Measurements from ENCODE around the gene KLHL5. TPM values are rescaled to one million over a fixed set of nuclear protein-coding genes. Genes with fewer than 3 reads are reported as not detected.
"Not testable (repeated sequence)": the region's sequence is repeated elsewhere in the genome, so short reads cannot be mapped to it uniquely, and the experiment has no call there.

KLHL5 gene, protein sequence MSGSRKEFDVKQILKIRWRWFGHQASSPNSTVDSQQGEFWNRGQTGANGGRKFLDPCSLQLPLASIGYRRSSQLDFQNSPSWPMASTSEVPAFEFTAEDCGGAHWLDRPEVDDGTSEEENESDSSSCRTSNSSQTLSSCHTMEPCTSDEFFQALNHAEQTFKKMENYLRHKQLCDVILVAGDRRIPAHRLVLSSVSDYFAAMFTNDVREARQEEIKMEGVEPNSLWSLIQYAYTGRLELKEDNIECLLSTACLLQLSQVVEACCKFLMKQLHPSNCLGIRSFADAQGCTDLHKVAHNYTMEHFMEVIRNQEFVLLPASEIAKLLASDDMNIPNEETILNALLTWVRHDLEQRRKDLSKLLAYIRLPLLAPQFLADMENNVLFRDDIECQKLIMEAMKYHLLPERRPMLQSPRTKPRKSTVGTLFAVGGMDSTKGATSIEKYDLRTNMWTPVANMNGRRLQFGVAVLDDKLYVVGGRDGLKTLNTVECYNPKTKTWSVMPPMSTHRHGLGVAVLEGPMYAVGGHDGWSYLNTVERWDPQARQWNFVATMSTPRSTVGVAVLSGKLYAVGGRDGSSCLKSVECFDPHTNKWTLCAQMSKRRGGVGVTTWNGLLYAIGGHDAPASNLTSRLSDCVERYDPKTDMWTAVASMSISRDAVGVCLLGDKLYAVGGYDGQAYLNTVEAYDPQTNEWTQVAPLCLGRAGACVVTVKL
- polyA plus RNA-seq (ENCODE audit: insufficient read length in 4 of 4) = 10 to 100 TPM; 38.8 to 45.4 (median 42.5) TPM

- no peak for DNase-seq (ENCODE audit: low read depth in 4 of 4, low spot score in 2 of 4)
Observed at GRCh38 chr4:39062094-39062769, at the start of gene KLHL5. Gene KLHL5 (plus strand): TSS chr4:39062232. CDS start chr4:39062653, 421 bp downstream.

DNA sequence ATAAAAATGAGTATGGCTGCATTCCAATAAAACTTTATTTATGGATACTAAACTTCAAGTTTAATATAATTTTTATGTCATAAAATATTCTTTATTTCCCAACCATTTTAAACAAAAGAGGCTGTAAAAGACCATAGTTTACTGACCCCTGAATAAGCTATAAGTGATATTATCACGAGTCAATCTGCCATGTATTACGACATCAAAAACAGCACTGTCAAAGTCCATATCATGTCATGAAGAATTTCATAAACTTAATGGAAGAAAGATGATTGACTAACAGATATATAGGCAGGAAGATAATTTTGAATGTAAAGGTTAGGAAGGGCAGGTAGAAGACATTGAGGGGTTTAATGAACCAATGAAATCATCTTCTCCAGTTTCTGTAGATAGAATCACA is 48.0 kb upstream of the KLHL5 start:
- DNase-seq (ENCODE audit: low read depth in 4 of 4, low spot score in 2 of 4) = no peak

GRCh38 chr4:39020130-39020529 is 41.9 kb upstream of the KLHL5 start:
- no peak for DNase-seq (ENCODE audit: low read depth in 4 of 4, low spot score in 2 of 4)

GRCh38 chr4:39021631-39022030 is 40.4 kb upstream of the KLHL5 start:
- DNase-seq (ENCODE audit: low read depth in 4 of 4, low spot score in 2 of 4) = no peak

- DNase-seq (ENCODE audit: low read depth in 4 of 4, low spot score in 2 of 4) = no peak
Observed at GRCh38 chr4:39022241-39022640, 39.8 kb upstream of the KLHL5 start.

- no peak for DNase-seq (ENCODE audit: low read depth in 4 of 4, low spot score in 2 of 4)
Observed at GRCh38 chr4:39023059-39023458, 39.0 kb upstream of the KLHL5 start.

GRCh38 chr4:39024311-39024865 is 37.6 kb upstream of the KLHL5 start:
- DNase-seq (ENCODE audit: low read depth in 4 of 4, low spot score in 2 of 4) = no peak

- no peak for DNase-seq (ENCODE audit: low read depth in 4 of 4, low spot score in 2 of 4)
Observed at GRCh38 chr4:39025552-39026085, 36.4 kb upstream of the KLHL5 start.

GRCh38 chr4:39026096-39026495 is 35.9 kb upstream of the KLHL5 start:
- no peak for DNase-seq (ENCODE audit: low read depth in 4 of 4, low spot score in 2 of 4)

DNA sequence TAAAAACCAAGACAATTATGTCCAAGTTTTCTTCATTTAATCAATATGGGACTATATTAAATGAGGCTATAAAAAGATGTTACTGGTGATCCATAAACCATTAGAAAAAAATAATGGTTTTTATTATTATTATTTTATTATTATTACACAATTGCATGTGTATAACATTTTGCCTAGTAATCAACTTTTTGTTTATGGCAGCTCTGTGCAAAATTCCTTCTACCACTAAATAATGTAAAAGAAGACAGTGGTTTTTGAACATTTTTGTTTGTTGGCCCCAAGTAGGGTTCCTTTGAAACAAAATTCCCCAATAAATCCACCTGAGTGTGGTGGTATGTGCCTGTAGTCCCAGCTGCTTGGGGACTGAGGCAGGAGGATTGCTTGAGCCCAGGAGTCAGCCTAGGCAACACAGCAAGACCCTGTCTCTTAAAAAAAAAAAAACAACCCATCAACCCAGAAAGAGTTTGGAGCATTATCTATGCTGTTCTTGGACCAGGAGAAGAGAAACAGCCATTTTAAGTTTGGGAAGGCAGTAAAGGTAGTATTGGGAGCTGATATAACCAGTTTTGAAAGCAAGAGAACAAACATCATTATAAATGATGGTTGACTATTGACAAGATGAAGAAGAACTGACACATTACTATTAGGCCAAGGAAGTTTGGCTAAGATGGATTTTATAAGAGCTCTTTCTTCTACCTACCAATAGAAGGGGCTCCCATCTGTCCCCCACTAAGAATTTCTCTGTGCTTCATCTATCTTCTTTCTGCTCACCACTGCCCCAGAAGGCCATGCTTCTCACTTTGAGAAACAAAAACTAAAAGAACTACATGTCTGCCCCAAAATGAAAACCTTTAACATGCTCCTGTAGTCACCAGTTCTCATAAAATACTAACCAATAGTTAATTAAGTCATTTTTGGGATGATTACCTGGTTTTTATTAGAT is 32.0 kb upstream of the KLHL5 start:
- DNase-seq (ENCODE audit: low read depth in 4 of 4, low spot score in 2 of 4) = no peak

DNA sequence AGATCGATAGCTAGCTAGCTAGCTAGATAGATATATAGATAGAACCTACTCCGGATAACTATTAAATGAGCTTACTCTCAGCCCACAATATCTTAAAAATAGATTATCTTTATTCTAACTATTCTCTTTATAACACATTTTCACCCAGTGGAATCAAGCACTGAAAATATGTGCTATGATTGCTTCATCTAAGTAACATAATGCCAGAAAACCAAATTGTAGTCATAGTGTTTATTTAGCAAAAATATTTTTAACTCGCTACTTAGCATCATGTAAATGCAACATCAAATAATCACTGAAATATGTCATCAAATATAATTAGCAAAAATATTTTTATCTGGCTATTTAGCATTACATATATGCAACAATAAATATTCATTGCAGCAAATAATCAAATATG is 31.3 kb upstream of the KLHL5 start:
- DNase-seq (ENCODE audit: low read depth in 4 of 4, low spot score in 2 of 4) = no peak

GRCh38 chr4:39031590-39032020 is 30.4 kb upstream of the KLHL5 start:
- DNase-seq (ENCODE audit: low read depth in 4 of 4, low spot score in 2 of 4) = not testable (repeated sequence)

DNA sequence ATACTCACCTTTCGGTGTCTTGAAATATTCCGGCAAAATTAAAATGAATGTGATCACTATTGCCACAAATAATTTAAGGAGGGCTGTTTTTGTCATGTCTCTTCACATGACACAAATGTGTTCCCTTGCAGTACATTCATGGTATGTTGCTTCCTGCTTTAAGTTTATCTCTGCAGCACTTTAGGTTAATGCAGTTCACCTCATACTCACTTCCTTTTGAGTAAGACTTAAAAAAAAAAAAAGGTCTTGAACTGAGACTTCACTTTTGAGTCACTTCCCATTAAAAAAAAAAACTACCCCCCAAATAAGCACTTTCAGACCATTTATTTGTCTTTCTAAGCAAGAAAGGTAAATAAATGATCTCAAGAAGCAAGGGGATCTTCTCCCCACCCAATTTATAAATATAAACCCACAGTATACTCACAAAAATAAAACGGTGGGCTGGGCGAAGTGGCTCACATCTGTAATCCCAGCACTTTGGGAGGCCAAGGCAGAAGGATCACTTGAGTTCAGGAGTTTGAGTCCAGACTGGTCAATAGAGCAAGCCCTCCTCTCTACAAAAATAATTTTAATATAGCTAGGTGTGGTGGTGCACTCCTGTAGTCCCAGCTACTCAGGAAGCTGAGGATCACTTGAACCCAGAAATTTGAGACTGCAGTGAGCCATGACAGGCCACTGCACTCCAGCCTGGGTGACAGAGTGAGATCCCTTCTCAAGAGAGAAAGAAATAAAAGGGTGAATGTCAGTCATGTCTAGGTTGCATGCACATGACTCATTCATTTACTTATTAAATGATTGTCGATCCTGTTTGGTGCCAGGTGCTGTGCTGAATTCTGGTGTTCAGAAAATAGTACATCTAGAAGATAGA is 29.6 kb upstream of the KLHL5 start, which contains the start of gene TMEM156:
TMEM156 (minus strand) TSS at position 192 of the 868 bp plus-strand sequence; CDS start at position 96, 96 bp downstream.
- no peak for DNase-seq (ENCODE audit: low read depth in 4 of 4, low spot score in 2 of 4)

- no peak for DNase-seq (ENCODE audit: low read depth in 4 of 4, low spot score in 2 of 4)
Observed at GRCh38 chr4:39036172-39036571, 25.9 kb upstream of the KLHL5 start.

GRCh38 chr4:39037491-39037825 is 24.6 kb upstream of the KLHL5 start:
- DNase-seq (ENCODE audit: low read depth in 4 of 4, low spot score in 2 of 4) = no peak

DNA sequence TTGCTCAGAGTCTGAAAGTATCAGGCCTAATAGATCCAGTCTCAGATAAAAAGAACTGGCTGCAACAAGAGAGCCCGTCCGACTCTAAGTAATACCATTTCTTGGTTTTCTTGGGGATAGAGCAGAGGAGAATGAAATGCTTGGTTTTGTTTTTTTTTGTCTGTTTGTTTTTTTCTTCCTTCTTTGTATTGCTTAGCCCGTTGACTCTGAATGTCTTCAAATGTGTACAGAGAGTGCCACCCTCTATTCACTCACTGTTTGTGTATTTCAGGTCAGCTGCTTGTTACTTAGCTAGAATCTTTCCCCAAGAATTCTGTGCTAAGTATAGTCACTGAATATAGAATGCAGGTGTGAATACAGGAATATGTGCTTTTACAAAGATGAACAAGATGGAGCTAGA is 24.1 kb upstream of the KLHL5 start:
- no peak for DNase-seq (ENCODE audit: low read depth in 4 of 4, low spot score in 2 of 4)

GRCh38 chr4:39039108-39039507 is 22.9 kb upstream of the KLHL5 start:
- DNase-seq (ENCODE audit: low read depth in 4 of 4, low spot score in 2 of 4) = no peak

DNA sequence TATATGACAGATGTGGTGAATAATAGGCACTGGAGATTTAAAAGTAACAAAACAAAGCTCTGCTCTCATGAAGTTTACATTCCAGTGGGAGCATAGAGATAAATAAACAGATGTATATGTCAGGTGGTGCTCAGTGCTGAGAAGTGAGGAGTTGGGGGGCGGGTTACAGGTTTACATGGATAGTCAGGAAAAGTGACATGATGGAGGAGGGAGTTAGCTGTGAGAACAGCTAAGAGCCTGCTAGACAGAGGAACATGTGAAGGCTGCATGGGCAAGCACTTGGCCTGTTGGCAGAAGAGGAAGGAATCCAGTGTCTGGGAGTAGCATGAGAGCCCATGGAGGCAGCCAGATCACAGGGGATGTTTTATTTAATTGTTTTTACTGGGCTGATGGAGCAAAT is 19.7 kb upstream of the KLHL5 start:
- no peak for DNase-seq (ENCODE audit: low read depth in 4 of 4, low spot score in 2 of 4)

Data from left renal cortex interstitium (tissue), 4 donors.